ENCODE results near the gene FARSA. TPM values are rescaled to one million over a fixed set of nuclear protein-coding genes. Genes with fewer than 3 reads are reported as not detected.
"Not testable (repeated sequence)": the region's sequence is repeated elsewhere in the genome, so short reads cannot be mapped to it uniquely, and the experiment has no call there.

FARSA gene
- total RNA-seq, 1 donor from 2014 or later: 76.7 TPM

- no peak overlapping the region for H2AFZ ChIP-seq (ENCODE audit: low read depth, low read length)
- DNase-seq (ENCODE audit: low read depth) (no peak), FAIRE-seq (no peak)
- Mint-ChIP-seq H3K36me3 (ENCODE audit: low read depth, unreplicated experiment) (peaks cover 2% of the 10 kb centered on the region), H3K4me1 (ENCODE audit: low read depth, unreplicated experiment) (peaks cover 2% of the 10 kb centered on the region), H3K27me3 (ENCODE audit: low read depth, unreplicated experiment) (peaks cover 36% of the 10 kb centered on the region), H3K9me3 (ENCODE audit: unreplicated experiment) (no peaks in the 10 kb centered on the region), H3K27ac (ENCODE audit: unreplicated experiment) (no peak overlapping the region), H3K4me3 (ENCODE audit: unreplicated experiment) (no peak overlapping the region)
- H3K4me3 ChIP-seq (ENCODE audit: insufficient read depth, low read depth, low read length): no peak overlapping the region
- H3K9ac ChIP-seq (ENCODE audit: low read length): no peak overlapping the region
- no peaks in the 10 kb centered on the region for H3K27me3 ChIP-seq (ENCODE audit: insufficient read depth, low read length)
- H3K27ac ChIP-seq (ENCODE audit: low read depth, low read length): no peak overlapping the region
- H3K79me2 ChIP-seq (ENCODE audit: insufficient read depth, low read length): no peaks in the 10 kb centered on the region
- H4K20me1 ChIP-seq (ENCODE audit: insufficient read depth, low read length): no peaks in the 10 kb centered on the region
- H3K9me3 ChIP-seq (ENCODE audit: insufficient read depth, low read depth, low read length): no peaks in the 10 kb centered on the region
- H3K4me1 ChIP-seq (ENCODE audit: insufficient read depth, low read length): peaks cover 18% of the 10 kb centered on the region
- no peak overlapping the region for H3K4me2 ChIP-seq (ENCODE audit: low read length)
- TF ChIP-seq EZH2 (IDR thresholded peaks at IDR 0.05; ENCODE audit: insufficient read depth, low read length): no peak
- TF ChIP-seq CTCF (IDR thresholded peaks at IDR 0.05; ENCODE audit: insufficient read depth, low read depth, low read length): no peak
- H3K36me3 ChIP-seq (ENCODE audit: insufficient read depth, low read length): no peaks in the 10 kb centered on the region
Observed at GRCh38 chr19:12982648-12983047, 49.1 kb upstream of the FARSA start.

GRCh38 chr19:12979974-12980373 lies 46.5 kb upstream of the FARSA start:
- H3K4me1 ChIP-seq (ENCODE audit: insufficient read depth, low read length): peaks cover 8% of the 10 kb centered on the region
- H3K36me3 Mint-ChIP-seq (ENCODE audit: low read depth, unreplicated experiment): no peaks in the 10 kb centered on the region
- H3K79me2 ChIP-seq (ENCODE audit: insufficient read depth, low read length): no peaks in the 10 kb centered on the region
- H3K4me3 ChIP-seq (ENCODE audit: insufficient read depth, low read depth, low read length): no peak overlapping the region
- peaks cover 2% of the 10 kb centered on the region for H3K4me1 Mint-ChIP-seq (ENCODE audit: low read depth, unreplicated experiment)
- no peak overlapping the region for H3K4me2 ChIP-seq (ENCODE audit: low read length)
- H3K9me3 Mint-ChIP-seq (ENCODE audit: unreplicated experiment): no peaks in the 10 kb centered on the region
- H3K27me3 ChIP-seq (ENCODE audit: insufficient read depth, low read length): no peaks in the 10 kb centered on the region
- H4K20me1 ChIP-seq (ENCODE audit: insufficient read depth, low read length): no peaks in the 10 kb centered on the region
- FAIRE-seq (no peak), DNase-seq (ENCODE audit: low read depth) (no peak)
- H3K36me3 ChIP-seq (ENCODE audit: insufficient read depth, low read length): no peaks in the 10 kb centered on the region
- no peak overlapping the region for H3K4me3 Mint-ChIP-seq (ENCODE audit: unreplicated experiment)
- no peak for TF ChIP-seq CTCF (IDR thresholded peaks at IDR 0.05; ENCODE audit: insufficient read depth, low read depth, low read length)
- TF ChIP-seq EZH2 (IDR thresholded peaks at IDR 0.05; ENCODE audit: insufficient read depth, low read length): no peak
- no peaks in the 10 kb centered on the region for H3K9me3 ChIP-seq (ENCODE audit: insufficient read depth, low read depth, low read length)
- peaks cover 19% of the 10 kb centered on the region for H3K27me3 Mint-ChIP-seq (ENCODE audit: low read depth, unreplicated experiment)
- H3K9ac ChIP-seq (ENCODE audit: low read length): no peak overlapping the region
- H2AFZ ChIP-seq (ENCODE audit: low read depth, low read length): no peak overlapping the region
- H3K27ac ChIP-seq (ENCODE audit: low read depth, low read length): no peak overlapping the region
- H3K27ac Mint-ChIP-seq (ENCODE audit: unreplicated experiment): no peak overlapping the region

- not testable (repeated sequence) for H3K27ac ChIP-seq (ENCODE audit: low read depth, low read length); H3K9me3 Mint-ChIP-seq (ENCODE audit: unreplicated experiment)
Observed at GRCh38 chr19:12976109-12976508, 42.6 kb upstream of the FARSA start.

More at GRCh38 chr19:12976109-12976508, 42.6 kb upstream of the FARSA start:
- H3K79me2 ChIP-seq (ENCODE audit: insufficient read depth, low read length); FAIRE-seq; H3K9ac ChIP-seq (ENCODE audit: low read length); H3K36me3 ChIP-seq (ENCODE audit: insufficient read depth, low read length); H3K27me3 ChIP-seq (ENCODE audit: insufficient read depth, low read length); H3K36me3 Mint-ChIP-seq (ENCODE audit: low read depth, unreplicated experiment); H3K4me1 Mint-ChIP-seq (ENCODE audit: low read depth, unreplicated experiment); H4K20me1 ChIP-seq (ENCODE audit: insufficient read depth, low read length); H2AFZ ChIP-seq (ENCODE audit: low read depth, low read length); H3K4me3 ChIP-seq (ENCODE audit: insufficient read depth, low read depth, low read length); H3K9me3 ChIP-seq (ENCODE audit: insufficient read depth, low read depth, low read length); H3K4me2 ChIP-seq (ENCODE audit: low read length); H3K4me3 Mint-ChIP-seq (ENCODE audit: unreplicated experiment); H3K4me1 ChIP-seq (ENCODE audit: insufficient read depth, low read length); DNase-seq (ENCODE audit: low read depth): not testable (repeated sequence)
- H3K27me3 Mint-ChIP-seq (ENCODE audit: low read depth, unreplicated experiment): peaks cover 19% of the 10 kb centered on the region
- H3K27ac Mint-ChIP-seq (ENCODE audit: unreplicated experiment): peak overlapping the region; percentile 41

Measured in astrocyte (in vitro differentiated cells and primary cell).